HepG2 (cell line): ENCODE data around the gene IL1R1. TPM values are rescaled to one million over a fixed set of nuclear protein-coding genes. Genes with fewer than 3 reads are reported as not detected.

Source experiments
- ATF4 ChIP-seq, 2 experiments: fragments of 450-650 bp in 1 of 2; sonication (generic) in 1 of 2; formaldehyde crosslinking; IDR thresholded peaks; 2 replicates each; pipeline versions ENCODE4 v1.5.0 to v1.8.0; 2020 to 2022; ENCODE audit warnings: mild to moderate bottlenecking in 1 of 2, missing genetic modification reagents in 1 of 2
- BORCS8-MEF2B ChIP-seq: sonication (generic); formaldehyde crosslinking; IDR thresholded peaks from 2 replicates; pipeline ENCODE4 v1.8.0; 2022; ENCODE audit warnings: mild to moderate bottlenecking, missing genetic modification reagents
- CBFB ChIP-seq: sonication (generic); formaldehyde crosslinking; IDR thresholded peaks from 2 replicates; pipeline ENCODE4 v1.4.0; 2020; ENCODE audit warnings: missing genetic modification reagents
- ELF1 ChIP-seq: sonication (generic); formaldehyde crosslinking; IDR thresholded peaks from 2 replicates; pipeline ENCODE4 v1.4.0; 2020; ENCODE audit warnings: missing genetic modification reagents
- ETV5 ChIP-seq: IDR thresholded peaks from 2 replicates; pipeline ENCODE4 v1.6.1; 2018; ENCODE audit warnings: missing biosample characterization, missing genetic modification reagents, inconsistent platforms, borderline replicate concordance
- KDM3A ChIP-seq: IDR thresholded peaks from 2 replicates; pipeline ENCODE4 v1.6.1; 2018; ENCODE audit warnings: low read depth, missing compliant biosample characterization
- KLF11 ChIP-seq: IDR thresholded peaks from 2 replicates; pipeline ENCODE4 v1.6.1; 2016; ENCODE audit warnings: missing compliant biosample characterization
- NCOA5 ChIP-seq: sonication (generic); formaldehyde crosslinking; IDR thresholded peaks from 2 replicates; pipeline ENCODE4 v1.4.0; 2020; ENCODE audit warnings: missing genetic modification reagents
- PATZ1 ChIP-seq: sonication (generic); formaldehyde crosslinking; IDR thresholded peaks from 2 replicates; pipeline ENCODE4 v1.4.0; 2020; ENCODE audit warnings: missing genetic modification reagents
- PRPF4 ChIP-seq: fragments of 200-400 bp; formaldehyde crosslinking; IDR thresholded peaks from 2 replicates; pipeline ENCODE4 v1.6.1; 2016; ENCODE audit warnings: low read length, low read depth; ENCODE audit not compliant: poor library complexity, severe bottlenecking
- SAP130 ChIP-seq: IDR thresholded peaks from 2 replicates; pipeline ENCODE4 v1.6.1; 2016; ENCODE audit warnings: low read depth
- SMARCE1 ChIP-seq: fragments of 450-650 bp; IDR thresholded peaks from 2 replicates; pipeline ENCODE4 v1.6.1; 2017; ENCODE audit warnings: borderline replicate concordance
- TOE1 ChIP-seq: sonication (generic); formaldehyde crosslinking; IDR thresholded peaks from 2 replicates; pipeline ENCODE4 v1.4.0; 2020; ENCODE audit warnings: mild to moderate bottlenecking, missing genetic modification reagents
- ZBTB37 ChIP-seq: sonication (generic); formaldehyde crosslinking; IDR thresholded peaks from 2 replicates; pipeline ENCODE4 v1.4.0; 2020; ENCODE audit warnings: mild to moderate bottlenecking, missing genetic modification reagents
- ZC3H13 ChIP-seq: sonication (generic); formaldehyde crosslinking; IDR thresholded peaks from 2 replicates; pipeline ENCODE4 v1.8.1; 2023; ENCODE audit warnings: mild to moderate bottlenecking, missing genetic modification reagents, moderate library complexity
- ZNF138 ChIP-seq: sonication (generic); formaldehyde crosslinking; IDR thresholded peaks from 2 replicates; pipeline ENCODE4 v1.5.0; 2020; ENCODE audit warnings: mild to moderate bottlenecking, low read depth, missing genetic modification reagents
- ZNF264 ChIP-seq: sonication (generic); formaldehyde crosslinking; IDR thresholded peaks from 2 replicates; pipeline ENCODE4 v1.4.0; 2020; ENCODE audit warnings: missing genetic modification reagents
- ZNF280B ChIP-seq: sonication (generic); formaldehyde crosslinking; IDR thresholded peaks from 2 replicates; pipeline ENCODE4 v1.5.0; 2020; ENCODE audit warnings: missing genetic modification reagents, mild to moderate bottlenecking, borderline replicate concordance
- ZNF674 ChIP-seq: sonication (generic); formaldehyde crosslinking; IDR thresholded peaks from 2 replicates; pipeline ENCODE4 v1.5.0; 2020; ENCODE audit warnings: low read depth, mild to moderate bottlenecking, missing genetic modification reagents
- ZNF800 ChIP-seq: sonication (generic); formaldehyde crosslinking; IDR thresholded peaks from 2 replicates; pipeline ENCODE4 v1.4.0; 2020; ENCODE audit warnings: missing genetic modification reagents
- ZNF83 ChIP-seq: sonication (generic); formaldehyde crosslinking; IDR thresholded peaks from 2 replicates; pipeline ENCODE4 v1.4.0; 2020; ENCODE audit warnings: missing genetic modification reagents, mild to moderate bottlenecking, borderline replicate concordance
- polyA plus RNA-seq, 8 experiments: library from polyadenylated mRNA; depleted of rRNA in 3 of 8; stranded (reverse) in 7 of 8; unstranded in 1 of 8; fragments of >200 nt; fragmentation: Illumina TruSeq in 4 of 8; extraction: Trizol in 4 of 8; gene quantifications; 2 replicates each; pipeline versions ENCODE4 v1.2.1 to v1.2.3, GENCODE V29; 2011 to 2016; ENCODE audit warnings: low read depth in 4 of 8, missing spikeins in 1 of 8, mixed read lengths in 1 of 8; ENCODE audit not compliant: insufficient read depth in 1 of 8
- total RNA-seq, 5 experiments: library from RNA; depleted of rRNA; stranded (reverse); fragments of >200 nt; fragmentation: Illumina TruSeq; extraction: Trizol; gene quantifications; 2 replicates each; pipeline ENCODE4 v1.2.3, GENCODE V29; 2016; ENCODE audit warnings: low read depth in 1 of 5

The IL1R1 gene
- total and polyA plus RNA-seq, 2 of the 13 experiments (the other 11 are each of a cell fraction or from before 2014, with no cell fraction given), result 38.0 to 93.1 TPM

GRCh38 chr2:102141970-102142828 lies at the start of gene IL1R1 (continued):
- TF ChIP-seq ZNF800 (CRISPR knock-in tag) (peak; percentile 93), ELF1 (no peak), CBFB (peak; percentile 13; the same call in 1 of the 2 replicates), KLF11 (CRISPR knock-in tag) (no peak), ZNF264 (peak; percentile 32; the same call in 1 of the 2 replicates), KDM3A (CRISPR knock-in tag) (peak; percentile 9; the same call in 1 of the 2 replicates), SAP130 (CRISPR knock-in tag) (peak; percentile 56), NCOA5 (CRISPR knock-in tag) (no peak), PRPF4 (peak; percentile 74), ZC3H13 (CRISPR knock-in tag) (no peak), ZNF280B (CRISPR knock-in tag) (peak; percentile 54; the same call in 1 of the 2 replicates), ZNF138 (CRISPR knock-in tag) (no peak), TOE1 (CRISPR knock-in tag) (peak; percentile 19; the same call in 1 of the 2 replicates), ZBTB37 (CRISPR knock-in tag) (no peak), BORCS8-MEF2B (CRISPR knock-in tag) (no peak), ZNF83 (CRISPR knock-in tag) (peak; percentile 45; the same call in 1 of the 2 replicates), ZNF674 (CRISPR knock-in tag) (no peak), ETV5 (CRISPR knock-in tag) (0 out of 2 replicates have a peak, but pooled peaks have one; percentile 15), ATF4 (CRISPR knock-in tag; IDR thresholded peaks at IDR 0.05) (no peak), PATZ1 (CRISPR knock-in tag) (peak; percentile 30), SMARCE1 (no peak)
